Stimulated activated CD4-positive, alpha-beta T cell treated with anti-CD3 and anti-CD28 coated beads, Interleukin-15, amount 100 ng/mL, for 48 hours (primary cell): ENCODE results near the gene OR4K5.
"Not testable (repeated sequence)": the region's sequence is repeated elsewhere in the genome, so short reads cannot be mapped to it uniquely, and the experiment has no call there.

Experiments
- DNase-seq, 2 donors: peaks; one replicate each; pipeline ENCODE4 v3.0.0-alpha.2; 2020; ENCODE audit warnings: low read depth in 2 of 2

The OR4K5 gene

GRCh38 chr14:19920021-19920657 lies at the start of gene OR4K5:
Gene OR4K5 (plus strand): TSS chr14:19920607. CDS start chr14:19920607, 0 bp downstream.
- no peak for DNase-seq

GRCh38 chr14:19873178-19873577 lies 47.2 kb upstream of the OR4K5 start:
- no peak for DNase-seq

GRCh38 chr14:19874842-19875241 lies 45.6 kb upstream of the OR4K5 start, which contains the start of gene OR4K2:
Gene OR4K2 (plus strand): TSS chr14:19875142. CDS start chr14:19876268, 1,126 bp downstream.
- DNase-seq: no peak

GRCh38 chr14:19878029-19878642 lies 42.3 kb upstream of the OR4K5 start:
- no peak for DNase-seq

- DNase-seq: no peak
Observed at GRCh38 chr14:19895282-19895681, 25.1 kb upstream of the OR4K5 start.

- DNase-seq: no peak
Observed at GRCh38 chr14:19900999-19901398, 19.4 kb upstream of the OR4K5 start.

GRCh38 chr14:19902409-19902808 lies 18.0 kb upstream of the OR4K5 start:
- no peak for DNase-seq

- no peak for DNase-seq
Observed at GRCh38 chr14:19906665-19907064, 13.7 kb upstream of the OR4K5 start.

- no peak for DNase-seq
Observed at GRCh38 chr14:19911114-19911513, 9.3 kb upstream of the OR4K5 start.

- no peak for DNase-seq
Observed at GRCh38 chr14:19917243-19917642, 3.2 kb upstream of the OR4K5 start.

- no peak for DNase-seq
Observed at GRCh38 chr14:19917955-19918518, 2.4 kb upstream of the OR4K5 start.

GRCh38 chr14:19918553-19919264 lies 1.7 kb upstream of the OR4K5 start:
- DNase-seq: no peak

- no peak for DNase-seq
Observed at GRCh38 chr14:19930617-19931016, 10.2 kb downstream of the OR4K5 start, which contains the start of gene OR4K1. Gene OR4K1 (plus strand): TSS chr14:19930917. CDS start chr14:19935667, 4,750 bp downstream.

- DNase-seq: no peak
Observed at GRCh38 chr14:19941668-19942067, 21.3 kb downstream of the OR4K5 start.

GRCh38 chr14:19947413-19948090 lies 27.1 kb downstream of the OR4K5 start:
- no peak for DNase-seq

GRCh38 chr14:19949218-19949617 lies 28.8 kb downstream of the OR4K5 start:
- DNase-seq: no peak

GRCh38 chr14:19969735-19970134 lies 49.3 kb downstream of the OR4K5 start:
- not testable (repeated sequence) for DNase-seq
